Fibroblast of skin of back (primary cell): ENCODE measurements around the gene CEMP1.

ENCODE experiments used
- DNase-seq: peaks from one replicate; pipeline ENCODE4 v3.0.0-alpha.2; 2013

The CEMP1 gene

GRCh38 chr16:2483939-2484897, 47.0 kb downstream of the CEMP1 start:
- no peak for DNase-seq

GRCh38 chr16:2482708-2483534, 48.3 kb downstream of the CEMP1 start:
- peak; percentile 56 for DNase-seq

GRCh38 chr16:2482249-2482648, 49.0 kb downstream of the CEMP1 start:
- no peak for DNase-seq

GRCh38 chr16:2481676-2482075, 49.5 kb downstream of the CEMP1 start:
- no peak for DNase-seq

GRCh38 chr16:2480948-2481347, 50.3 kb downstream of the CEMP1 start:
- DNase-seq: no peak
